K562 (cell line): ENCODE data around the gene CMIP. TPM values are rescaled to one million over a fixed set of nuclear protein-coding genes. Genes with fewer than 3 reads are reported as not detected.

Source experiments
- ATAC-seq: fragments of 200-7000 bp; cut with Tn5 transposase; 3 replicates; pipeline ENCODE4 v1.9.1; 2020; ENCODE audit warnings: moderate library complexity
- BruUV-seq: library from RNA; stranded (reverse); fragments of 400-500 nt; replicated peaks from 2 replicates; lab custom pipeline; 2021; lab: Mats Ljungman, UMichigan
- CTCF ChIA-PET: fragments of 300-600 bp; formaldehyde crosslinking; extraction: SDS; loops from one replicate; lab custom pipeline; 2021; ENCODE audit warnings: low intra/inter-chr PET ratio; lab: Yijun Ruan, JAX
- POLR2A ChIA-PET: fragments of 300-600, 350-650 bp; sonication (Branson Sonifier 250); formaldehyde crosslinking; extraction: SDS; loops from one replicate; lab custom pipeline; 2021; ENCODE audit warnings: antibody characterized with exemption, inconsistent platforms; lab: Yijun Ruan, JAX
- DNase-seq, 4 experiments: peaks; one replicate each; pipeline versions ENCODE4 v3.0.0 to v3.0.0-alpha.2; 2011 to 2018; ENCODE audit warnings: low spot score in 3 of 4, mixed read lengths in 3 of 4; ENCODE audit errors: extremely low read depth in 1 of 4
- FAIRE-seq: peaks from 2 replicates; lab custom pipeline; 2011; peaks lifted over from hg19 to GRCh38; lab: Jason Lieb, UNC
- H2AFZ ChIP-seq: 2 replicates; pipeline ENCODE4 v1.6.0; 2011; ENCODE audit warnings: low read depth, low read length, control low read depth, inconsistent platforms
- H3K27ac ChIP-seq: fragments of 200-600 bp; 3 replicates; pipeline ENCODE4 v1.8.0; 2011; ENCODE audit warnings: low read depth, mild to moderate bottlenecking, control low read depth, inconsistent platforms, low read length, moderate library complexity, mixed read lengths; ENCODE audit errors: extremely low read depth
- H3K27me3 ChIP-seq, 2 experiments: fragments of 300-600 bp in 1 of 2; 2 replicates in 1 of 2; 3 replicates in 1 of 2; pipeline versions ENCODE4 v1.6.0 to v1.8.0; 2011; ENCODE audit warnings: inconsistent platforms in 2 of 2, low read length in 2 of 2, mild to moderate bottlenecking in 1 of 2, mixed read lengths in 1 of 2, moderate library complexity in 1 of 2; ENCODE audit not compliant: control insufficient read depth in 2 of 2, insufficient read depth in 2 of 2
- H3K36me3 ChIP-seq: fragments of 300-600 bp; 3 replicates; pipeline ENCODE4 v1.8.0; 2011; ENCODE audit warnings: mild to moderate bottlenecking, low read length, inconsistent platforms; ENCODE audit not compliant: control insufficient read depth, insufficient read depth
- H3K4me1 ChIP-seq, 2 experiments: fragments of 200-600 bp in 1 of 2; replicated peaks in 1 of 2; 2 replicates in 1 of 2; 3 replicates in 1 of 2; pipeline versions ENCODE4 v1.5.1 to v1.8.0; 2011; ENCODE audit warnings: inconsistent platforms in 2 of 2, low read length in 2 of 2, mild to moderate bottlenecking in 1 of 2, mixed read lengths in 1 of 2, moderate library complexity in 1 of 2; ENCODE audit not compliant: control insufficient read depth in 2 of 2, insufficient read depth in 2 of 2
- H3K4me2 ChIP-seq: 2 replicates; pipeline ENCODE4 v1.6.1; 2011; ENCODE audit warnings: low read length, control low read depth, inconsistent platforms, mixed read lengths; ENCODE audit not compliant: insufficient read depth
- H3K4me3 ChIP-seq: fragments of 200-600 bp; sonication (generic), shearing (Covaris generic); 2 replicates; pipeline ENCODE4 v1.5.1; 2016; ENCODE audit warnings: control low read depth, inconsistent platforms
- H3K79me2 ChIP-seq: fragments of 200-600 bp; 3 replicates; pipeline ENCODE4 v1.8.0; 2011; ENCODE audit warnings: low read length, inconsistent platforms; ENCODE audit not compliant: control insufficient read depth, insufficient read depth
- H3K9ac ChIP-seq, 2 experiments: 2 replicates each; pipeline versions ENCODE4 v1.6.0 to v1.6.1; 2011; ENCODE audit warnings: low read depth in 2 of 2, low read length in 2 of 2, control low read depth in 1 of 2, inconsistent platforms in 1 of 2, mild to moderate bottlenecking in 1 of 2, mixed read lengths in 1 of 2; ENCODE audit not compliant: insufficient read depth in 1 of 2
- H3K9me1 ChIP-seq: one replicate; pipeline ENCODE4 v1.6.0; 2011; ENCODE audit warnings: inconsistent platforms, mild to moderate bottlenecking, low read length, moderate library complexity; ENCODE audit not compliant: control insufficient read depth, insufficient read depth
- H3K9me3 ChIP-seq: replicated peaks from 2 replicates; pipeline ENCODE4 v1.5.1; 2011; ENCODE audit warnings: low read depth, low read length, inconsistent platforms; ENCODE audit not compliant: control insufficient read depth, insufficient read depth
- H4K20me1 ChIP-seq: replicated peaks from 2 replicates; pipeline ENCODE4 v1.6.1; 2011; ENCODE audit warnings: low read length, inconsistent platforms, mixed read lengths; ENCODE audit not compliant: control insufficient read depth, insufficient read depth
- BDP1 ChIP-seq: IDR thresholded peaks from 3 replicates; pipeline ENCODE4 v1.6.1; 2011; ENCODE audit not compliant: insufficient read length, insufficient read depth
- ETV5 ChIP-seq: sonication (generic); formaldehyde crosslinking; IDR thresholded peaks from 2 replicates; pipeline ENCODE4 v1.4.0; 2020; ENCODE audit warnings: low read depth, mild to moderate bottlenecking, missing genetic modification reagents
- GABPA ChIP-seq: fragments of 200-800 bp; sonication (Bioruptor generic); conservative IDR thresholded peaks from 2 replicates; pipeline ENCODE4 v1.6.1; 2016; ENCODE audit warnings: low read depth, missing genetic modification characterization, missing compliant biosample characterization
- HDAC3 ChIP-seq: fragments of 450-650 bp; IDR thresholded peaks from 2 replicates; pipeline ENCODE4 v1.6.1; 2018; ENCODE audit warnings: borderline replicate concordance, mild to moderate bottlenecking, moderate library complexity; ENCODE audit not compliant: partially characterized antibody
- HDAC6 ChIP-seq: IDR thresholded peaks from 2 replicates; pipeline ENCODE4 v1.6.1; 2012; ENCODE audit warnings: low read depth, mild to moderate bottlenecking, control low read depth, inconsistent platforms, low read length, moderate library complexity
- HDGF ChIP-seq: fragments of 450-650 bp; IDR thresholded peaks from 2 replicates; pipeline ENCODE4 v1.6.1; 2016
- LARP7 ChIP-seq: fragments of 450-650 bp; IDR thresholded peaks from 2 replicates; pipeline ENCODE4 v1.6.1; 2016
- MAFK ChIP-seq: IDR thresholded peaks from 2 replicates; pipeline ENCODE4 v1.6.1; 2011; ENCODE audit warnings: low read length, improper control_type of control experiment
- MCM7 ChIP-seq, 2 experiments: fragments of 450-650 bp; IDR thresholded peaks; 2 replicates each; pipeline ENCODE4 v1.6.1; 2016 to 2018
- MEF2A ChIP-seq: IDR thresholded peaks from 2 replicates; pipeline ENCODE4 v1.6.1; 2011; ENCODE audit warnings: low read depth, mild to moderate bottlenecking, low read length, moderate library complexity; ENCODE audit not compliant: control insufficient read depth
- MTA3 ChIP-seq: fragments of 450-650 bp; formaldehyde crosslinking; IDR thresholded peaks from 2 replicates; pipeline ENCODE4 v1.6.1; 2017; ENCODE audit warnings: mild to moderate bottlenecking, borderline replicate concordance
- NFIX ChIP-seq: fragments of 250-450 bp; sonication (Bioruptor Pico); IDR thresholded peaks from 2 replicates; pipeline ENCODE4 v1.4.0; 2020; ENCODE audit warnings: low read depth, mild to moderate bottlenecking, moderate library complexity
- NFRKB ChIP-seq: fragments of 450-650 bp; IDR thresholded peaks from 2 replicates; pipeline ENCODE4 v1.6.1; 2016; ENCODE audit warnings: low read depth
- PTBP1 ChIP-seq: fragments of 200-400 bp; formaldehyde crosslinking; IDR thresholded peaks from 2 replicates; pipeline ENCODE4 v1.6.1; 2017; ENCODE audit warnings: low read depth, low read length
- RBM15 ChIP-seq: fragments of 200-400 bp; formaldehyde crosslinking; IDR thresholded peaks from 2 replicates; pipeline ENCODE4 v1.6.1; 2018; ENCODE audit warnings: mild to moderate bottlenecking, low read length, moderate library complexity; ENCODE audit not compliant: insufficient read depth
- SMAD3 ChIP-seq: fragments of 450-650 bp; formaldehyde crosslinking; conservative IDR thresholded peaks from 2 replicates; pipeline ENCODE4 v1.4.0; 2020; ENCODE audit warnings: mild to moderate bottlenecking
- SUPT5H ChIP-seq: fragments of 450-650 bp; IDR thresholded peaks from 2 replicates; pipeline ENCODE4 v1.6.1; 2016
- ZNF184 ChIP-seq: sonication (generic); formaldehyde crosslinking; IDR thresholded peaks from 2 replicates; pipeline ENCODE4 v1.5.0; 2020; ENCODE audit warnings: missing genetic modification reagents
- ZNF23 ChIP-seq: fragments of 250-450 bp; sonication (Bioruptor Pico); IDR thresholded peaks from 2 replicates; pipeline ENCODE4 v1.4.0; 2020; ENCODE audit warnings: mild to moderate bottlenecking
- ZNF3 ChIP-seq: fragments of 250-450 bp; sonication (Bioruptor Pico); IDR thresholded peaks from 2 replicates; pipeline ENCODE4 v1.5.0; 2021; ENCODE audit warnings: mild to moderate bottlenecking, moderate library complexity
- WGBS: fragments of 100-300 bp; shearing (Covaris generic); methylation state at CpG from one replicate; pipeline ENCODE4 v1.1.6; 2016; ENCODE audit warnings: low coverage, mixed read lengths; ENCODE audit not compliant: insufficient coverage; ENCODE audit errors: missing lambda C conversion rate; 5-methylcytosine and 5-hydroxymethylcytosine counted together
- in situ Hi-C: fragments of 300-500 bp; cut with MboI; formaldehyde crosslinking; loops from 4 replicates; pipeline ENCODE4 v1.15.0; 2018; ENCODE audit warnings: inconsistent platforms, mixed read lengths
- intact Hi-C: fragments of 100-400 bp; cut with micrococcal nuclease; formaldehyde crosslinking; loops from 2 replicates; pipeline ENCODE4 v1.14.2; 2022
- polyA plus RNA-seq, 8 experiments: library from polyadenylated mRNA; depleted of rRNA in 4 of 8; stranded (reverse) in 5 of 8; unstranded in 3 of 8; fragments of >200 nt; fragmentation: Nextera tagmentation in 2 of 8; fragmentation: Illumina TruSeq in 1 of 8; extraction: Ambion mirVana in 2 of 8; extraction: Trizol in 1 of 8; gene quantifications; 2 replicates each; pipeline versions ENCODE4 v1.2.1 to v1.2.3, GENCODE V29; 2011 to 2014; ENCODE audit warnings: inconsistent platforms in 1 of 8, missing spikeins in 1 of 8
- total RNA-seq, 7 experiments: library from RNA; depleted of rRNA in 6 of 7; stranded (reverse); fragments of >200 nt in 6 of 7; fragmentation: Illumina TruSeq in 2 of 7; extraction: Trizol in 2 of 7; gene quantifications; 2 replicates each; pipeline versions ENCODE4 v1.2.1 to v1.2.3, GENCODE V29; 2011 to 2021; ENCODE audit warnings: low replicate concordance in 1 of 7
- TF ChIP-seq, protein P1 (sequence below): fragments of 200-400 bp; formaldehyde crosslinking; IDR thresholded peaks from 2 replicates; pipeline ENCODE4 v1.6.1; 2017; ENCODE audit warnings: mild to moderate bottlenecking, low read depth, low read length, moderate library complexity
- TF ChIP-seq, protein P2 (sequence below): fragments of 200-800 bp; sonication (Bioruptor generic); IDR thresholded peaks from 2 replicates; pipeline ENCODE4 v1.6.1; 2017; ENCODE audit warnings: missing genetic modification characterization, missing compliant biosample characterization

The CMIP gene
- total and polyA plus RNA-seq, 9 of the 15 experiments (the other 6 are each of a cell fraction or from before 2014, with no cell fraction given), result 0.94 to 82.5 (median 10.3) TPM

DNA sequence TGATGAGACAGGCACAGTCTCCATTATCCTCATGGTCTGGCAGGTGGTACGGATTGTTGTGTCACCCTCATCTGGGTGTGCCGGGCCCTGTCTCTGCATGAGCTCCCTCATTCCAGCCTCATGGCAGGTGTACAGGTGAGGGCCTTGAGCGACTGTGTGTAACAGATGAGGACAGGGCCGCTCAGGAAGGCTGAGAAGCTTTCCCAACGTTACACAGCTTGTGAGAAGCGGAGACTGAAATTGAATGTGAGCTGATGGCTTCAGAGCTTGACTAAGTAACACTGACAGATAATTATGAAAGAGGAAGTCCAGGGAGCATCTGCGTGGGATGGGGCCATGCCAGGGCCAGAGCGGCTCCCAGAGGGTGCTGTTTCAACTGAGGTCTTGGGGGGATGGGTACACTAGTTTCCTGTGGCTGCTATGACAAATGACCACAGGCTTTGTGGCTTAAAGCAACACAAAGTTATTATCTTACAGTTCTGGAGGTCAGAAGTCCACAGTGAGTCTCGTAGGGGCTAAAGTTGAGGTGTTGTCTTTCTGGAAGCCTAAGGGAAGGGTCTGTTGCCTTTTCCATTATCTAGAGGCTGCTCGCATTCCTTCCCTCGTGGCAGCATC lies 36.7 kb downstream of the CMIP start:
- FAIRE-seq, result peak; percentile 94
- TF ChIP-seq NFRKB, result no peak
- TF ChIP-seq ZNF3 (CRISPR knock-in tag), result no peak
- TF ChIP-seq RBM15, result no peak
- TF ChIP-seq ETV5 (CRISPR knock-in tag), result peak; percentile 55; the same call in 1 of the 2 replicates
- no peak for TF ChIP-seq SUPT5H
- no peak for TF ChIP-seq BDP1
- peak; percentile 76 for TF ChIP-seq SMAD3 (CRISPR knock-in tag)
- no peak for TF ChIP-seq HDGF
- 0 out of 2 replicates have a peak, but pooled peaks have one; percentile 41 for TF ChIP-seq MEF2A
- no peak for TF ChIP-seq MAFK
- TF ChIP-seq, protein P1, sequence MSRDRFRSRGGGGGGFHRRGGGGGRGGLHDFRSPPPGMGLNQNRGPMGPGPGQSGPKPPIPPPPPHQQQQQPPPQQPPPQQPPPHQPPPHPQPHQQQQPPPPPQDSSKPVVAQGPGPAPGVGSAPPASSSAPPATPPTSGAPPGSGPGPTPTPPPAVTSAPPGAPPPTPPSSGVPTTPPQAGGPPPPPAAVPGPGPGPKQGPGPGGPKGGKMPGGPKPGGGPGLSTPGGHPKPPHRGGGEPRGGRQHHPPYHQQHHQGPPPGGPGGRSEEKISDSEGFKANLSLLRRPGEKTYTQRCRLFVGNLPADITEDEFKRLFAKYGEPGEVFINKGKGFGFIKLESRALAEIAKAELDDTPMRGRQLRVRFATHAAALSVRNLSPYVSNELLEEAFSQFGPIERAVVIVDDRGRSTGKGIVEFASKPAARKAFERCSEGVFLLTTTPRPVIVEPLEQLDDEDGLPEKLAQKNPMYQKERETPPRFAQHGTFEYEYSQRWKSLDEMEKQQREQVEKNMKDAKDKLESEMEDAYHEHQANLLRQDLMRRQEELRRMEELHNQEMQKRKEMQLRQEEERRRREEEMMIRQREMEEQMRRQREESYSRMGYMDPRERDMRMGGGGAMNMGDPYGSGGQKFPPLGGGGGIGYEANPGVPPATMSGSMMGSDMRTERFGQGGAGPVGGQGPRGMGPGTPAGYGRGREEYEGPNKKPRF, result no peak
- no peak for TF ChIP-seq HDAC3
- no peak for TF ChIP-seq LARP7
- TF ChIP-seq MTA3, result peak; percentile 90
- no peak for TF ChIP-seq NFIX
- no peak for TF ChIP-seq HDAC6
- no peak for TF ChIP-seq ZNF23 (CRISPR knock-in tag)
- TF ChIP-seq ZNF184 (CRISPR knock-in tag), result no peak
- TF ChIP-seq PTBP1, result no peak
- TF ChIP-seq, protein P2, sequence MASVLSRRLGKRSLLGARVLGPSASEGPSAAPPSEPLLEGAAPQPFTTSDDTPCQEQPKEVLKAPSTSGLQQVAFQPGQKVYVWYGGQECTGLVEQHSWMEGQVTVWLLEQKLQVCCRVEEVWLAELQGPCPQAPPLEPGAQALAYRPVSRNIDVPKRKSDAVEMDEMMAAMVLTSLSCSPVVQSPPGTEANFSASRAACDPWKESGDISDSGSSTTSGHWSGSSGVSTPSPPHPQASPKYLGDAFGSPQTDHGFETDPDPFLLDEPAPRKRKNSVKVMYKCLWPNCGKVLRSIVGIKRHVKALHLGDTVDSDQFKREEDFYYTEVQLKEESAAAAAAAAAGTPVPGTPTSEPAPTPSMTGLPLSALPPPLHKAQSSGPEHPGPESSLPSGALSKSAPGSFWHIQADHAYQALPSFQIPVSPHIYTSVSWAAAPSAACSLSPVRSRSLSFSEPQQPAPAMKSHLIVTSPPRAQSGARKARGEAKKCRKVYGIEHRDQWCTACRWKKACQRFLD (CRISPR knock-in tag), result peak; percentile 92
- peak; percentile 64 for TF ChIP-seq GABPA (tag)
- TF ChIP-seq MCM7 (IDR thresholded peaks at IDR 0.05), result no peak

More for the DNA sequence above, 36.7 kb downstream of the CMIP start:
- Histone ChIP-seq H4K20me1 (peaks cover 19% of the 10 kb centered on the region; the same call in 1 of the 2 replicates), H3K36me3 (peaks cover 53% of the 10 kb centered on the region), H3K9me3 (no peaks in the 10 kb centered on the region), H3K9me1 (peaks cover 6% of the 10 kb centered on the region), H3K4me2 (peak overlapping the region; percentile 59), H3K4me1 (peaks cover 61 to 80% of the 10 kb centered on the region in 2 experiments), H3K9ac (peak overlapping the region; percentile 20 to 77; a peak in 3 of 4 replicates), H3K27ac (peak overlapping the region; percentile 77), H3K27me3 (no peaks in the 10 kb centered on the region), H2AFZ (0 out of 2 replicates have a peak overlapping the region, but pooled peaks have one; percentile 4), H3K79me2 (peaks cover 96% of the 10 kb centered on the region), H3K4me3 (no peak overlapping the region)
- ATAC-seq (peak; percentile 77), DNase-seq (peak; percentile 54 to 91 (median 70))
- in situ Hi-C loops, result no loop called here
- ChIA-PET POLR2A (interaction anchor here (0.7 to 2.8 kb wide), 10 partner anchors 11 to 249 kb away, joined by 3 to 12 read pairs (median 4); no protein-coding TSS in a partner anchor), CTCF (no interaction called here)
- intact Hi-C loops, result loop anchor here (5.0 kb wide), 1 partner anchor 34 kb away; no protein-coding TSS in a partner anchor
- 17% methylated on average over 11 of the region's 11 CpGs for WGBS
- no TSS peak for BruUV-seq
